MCF 10A (cell line): ENCODE data around the gene PLXNC1. TPM values are rescaled to one million over a fixed set of nuclear protein-coding genes. Genes with fewer than 3 reads are reported as not detected.

Experiments
- BruUV-seq: library from RNA; stranded (reverse); fragments of 400-500 nt; replicated peaks from 2 replicates; lab custom pipeline; 2021; lab: Mats Ljungman, UMichigan
- CTCF ChIA-PET: fragments of 300-600 bp; sonication (Branson Sonifier 250); formaldehyde crosslinking; extraction: SDS; loops from one replicate; lab custom pipeline; 2021; ENCODE audit warnings: antibody characterized with exemption, inconsistent platforms; lab: Yijun Ruan, JAX
- POLR2A ChIA-PET: fragments of 300-600, 350-650 bp; sonication (Branson Sonifier 250); formaldehyde crosslinking; extraction: SDS; loops from one replicate; lab custom pipeline; 2020; ENCODE audit warnings: antibody characterized with exemption, inconsistent platforms; lab: Yijun Ruan, JAX
- DNase-seq: peaks from one replicate; pipeline ENCODE4 v3.0.0-alpha.2; 2018; ENCODE audit not compliant: unreplicated experiment
- H3K27ac Mint-ChIP-seq: one replicate; pipeline ENCODE4 v1.8.0; 2022; ENCODE audit warnings: mild to moderate bottlenecking, low read depth, mixed read lengths; ENCODE audit not compliant: unreplicated experiment
- H3K27me3 Mint-ChIP-seq: one replicate; pipeline ENCODE4 v1.8.0; 2022; ENCODE audit warnings: mixed read lengths; ENCODE audit not compliant: insufficient read depth, unreplicated experiment
- H3K36me3 Mint-ChIP-seq: one replicate; pipeline ENCODE4 v1.8.0; 2022; ENCODE audit warnings: mild to moderate bottlenecking, moderate library complexity, mixed read lengths; ENCODE audit not compliant: insufficient read depth, unreplicated experiment
- H3K4me1 Mint-ChIP-seq: one replicate; pipeline ENCODE4 v1.8.0; 2022; ENCODE audit warnings: mixed read lengths; ENCODE audit not compliant: insufficient read depth, unreplicated experiment
- H3K4me3 Mint-ChIP-seq: one replicate; pipeline ENCODE4 v1.8.0; 2022; ENCODE audit warnings: mild to moderate bottlenecking, moderate library complexity, mixed read lengths; ENCODE audit not compliant: unreplicated experiment
- H3K9me3 Mint-ChIP-seq: one replicate; pipeline ENCODE4 v1.8.0; 2022; ENCODE audit warnings: mixed read lengths; ENCODE audit not compliant: unreplicated experiment
- CTCF ChIP-seq: fragments of 200-600 bp; IDR thresholded peaks from one replicate; pipeline ENCODE4 v1.8.0; 2022; ENCODE audit warnings: antibody characterized with exemption, mild to moderate bottlenecking; ENCODE audit not compliant: unreplicated experiment
- intact Hi-C: fragments of 100-400 bp; cut with micrococcal nuclease; formaldehyde crosslinking; loops from 2 replicates; pipeline ENCODE4 v1.14.1; 2022
- total RNA-seq: library from RNA; stranded (reverse); gene quantifications from 2 replicates; pipeline ENCODE4 v1.2.3, GENCODE V29; 2022

PLXNC1 gene
- total RNA-seq, 1 experiment from 2014 or later = 2.4 TPM

GRCh38 chr12:94261786-94262185, 113.4 kb downstream of the PLXNC1 start:
- ChIA-PET POLR2A (interaction anchor here (0.7 to 2.1 kb wide), 8 partner anchors 11 to 1980 kb away, joined by 3 to 12 read pairs (median 4); no protein-coding TSS in a partner anchor), CTCF (interaction anchor here (0.6 kb wide), 1 partner anchor 841 kb away, joined by 3 read pairs; no protein-coding TSS in a partner anchor)
- Mint-ChIP-seq H3K27ac (no peak overlapping the region), H3K36me3 (peaks cover 1% of the 10 kb centered on the region), H3K27me3 (no peaks in the 10 kb centered on the region), H3K4me3 (peak overlapping the region; percentile 81), H3K9me3 (no peaks in the 10 kb centered on the region), H3K4me1 (peaks cover 10% of the 10 kb centered on the region)
- no peak for DNase-seq
- no peak for TF ChIP-seq CTCF
- no TSS peak for BruUV-seq
- intact Hi-C loops = loop anchor here (10.0 kb wide), 1 partner anchor 127 kb away; no protein-coding TSS in a partner anchor

GRCh38 chr12:94262228-94263010, 114.0 kb downstream of the PLXNC1 start:
- TF ChIP-seq CTCF = no peak
- H3K4me1 Mint-ChIP-seq = peaks cover 13% of the 10 kb centered on the region
- H3K27ac Mint-ChIP-seq = peak overlapping the region; percentile 87
- intact Hi-C loops = loop anchor here (10.0 kb wide), 1 partner anchor 128 kb away; no protein-coding TSS in a partner anchor
- H3K36me3 Mint-ChIP-seq = peaks cover 6% of the 10 kb centered on the region
- TSS peak; percentile 79 for BruUV-seq
- H3K9me3 Mint-ChIP-seq = no peaks in the 10 kb centered on the region
- H3K4me3 Mint-ChIP-seq = peak overlapping the region; percentile 81
- DNase-seq = peak; percentile 87
- H3K27me3 Mint-ChIP-seq = no peaks in the 10 kb centered on the region
- ChIA-PET POLR2A (interaction anchor here (0.6 to 2.1 kb wide), 13 partner anchors 10 to 1981 kb away, joined by 3 to 12 read pairs (median 3); no protein-coding TSS in a partner anchor), CTCF (interaction anchor here (0.5 to 1.2 kb wide), 3 partner anchors 8 to 671 kb away, joined by 3 read pairs; no protein-coding TSS in a partner anchor)

GRCh38 chr12:94263011-94263811, 114.8 kb downstream of the PLXNC1 start:
- H3K9me3 Mint-ChIP-seq = no peaks in the 10 kb centered on the region
- TF ChIP-seq CTCF = no peak
- H3K27me3 Mint-ChIP-seq = no peaks in the 10 kb centered on the region
- H3K36me3 Mint-ChIP-seq = peaks cover 6% of the 10 kb centered on the region
- peak overlapping the region; percentile 87 for H3K27ac Mint-ChIP-seq
- CTCF ChIA-PET = interaction anchor here (0.5 to 1.2 kb wide), 3 partner anchors 9 to 670 kb away, joined by 3 read pairs; no protein-coding TSS in a partner anchor
- POLR2A ChIA-PET = interaction anchor here (0.6 to 2.1 kb wide), 10 partner anchors 9 to 443 kb away, joined by 3 to 12 read pairs (median 4); no protein-coding TSS in a partner anchor
- intact Hi-C loops = loop anchor here (10.0 kb wide), 1 partner anchor 128 kb away; no protein-coding TSS in a partner anchor
- DNase-seq = no peak
- H3K4me3 Mint-ChIP-seq = peak overlapping the region; percentile 81
- BruUV-seq = no TSS peak
- H3K4me1 Mint-ChIP-seq = peaks cover 13% of the 10 kb centered on the region
